Activated B cell treated with CpG ODN at 0.5 μM for 24 hours (primary cell): ENCODE data around the gene RPS25. TPM values are rescaled to one million over a fixed set of nuclear protein-coding genes. Genes with fewer than 3 reads are reported as not detected.
A peak's percentile ranks its signal among the peaks of the same experiment; 100 is the strongest.

Experiments used
- ATAC-seq: fragments of 200-7000 bp; cut with Tn5 transposase; one replicate; pipeline ENCODE4 v1.10.0; 2021; ENCODE audit warnings: low read depth, mild to moderate bottlenecking, moderate library complexity
- CTCF ChIA-PET: fragments of 350-600 bp; sonication (Branson Sonifier 250); formaldehyde crosslinking; loops from one replicate; lab custom pipeline; 2021; ENCODE audit warnings: antibody characterized with exemption; lab: Charles Lee
- POLR2A ChIA-PET: fragments of 350-600 bp; sonication (Branson Sonifier 250); formaldehyde crosslinking; loops from one replicate; lab custom pipeline; 2021; ENCODE audit warnings: antibody characterized with exemption; lab: Charles Lee
- DNase-seq: peaks from one replicate; pipeline ENCODE4 v3.0.0; 2022
- H3K27ac Mint-ChIP-seq: one replicate; pipeline ENCODE4 v1.8.0; 2020; ENCODE audit warnings: mixed read lengths
- H3K27me3 Mint-ChIP-seq: one replicate; pipeline ENCODE4 v1.8.0; 2021; ENCODE audit warnings: mixed read lengths
- H3K36me3 Mint-ChIP-seq: one replicate; pipeline ENCODE4 v1.8.0; 2021; ENCODE audit warnings: low read depth, mixed read lengths
- H3K4me1 Mint-ChIP-seq: one replicate; pipeline ENCODE4 v1.8.0; 2021; ENCODE audit warnings: mixed read lengths
- H3K4me3 Mint-ChIP-seq: one replicate; pipeline ENCODE4 v1.8.0; 2020; ENCODE audit warnings: mild to moderate bottlenecking, mixed read lengths
- H3K9me3 Mint-ChIP-seq: one replicate; pipeline ENCODE4 v1.8.0; 2020; ENCODE audit warnings: mixed read lengths
- intact Hi-C: fragments of 100-400 bp; cut with micrococcal nuclease; formaldehyde crosslinking; loops from one replicate; pipeline ENCODE4 v1.15.1; 2024
- total RNA-seq: library from RNA; stranded (reverse); gene quantifications from 2 replicates; pipeline ENCODE4 v1.2.3, GENCODE V29; 2022
- TF ChIP-seq, protein P1 (sequence below): fragments of 200-600 bp; IDR thresholded peaks from one replicate; pipeline ENCODE4 v1.8.0; 2022; ENCODE audit warnings: antibody characterized with exemption, mild to moderate bottlenecking

Gene RPS25
- total RNA-seq, 1 donor from 2014 or later, result 2,191 TPM

DNA sequence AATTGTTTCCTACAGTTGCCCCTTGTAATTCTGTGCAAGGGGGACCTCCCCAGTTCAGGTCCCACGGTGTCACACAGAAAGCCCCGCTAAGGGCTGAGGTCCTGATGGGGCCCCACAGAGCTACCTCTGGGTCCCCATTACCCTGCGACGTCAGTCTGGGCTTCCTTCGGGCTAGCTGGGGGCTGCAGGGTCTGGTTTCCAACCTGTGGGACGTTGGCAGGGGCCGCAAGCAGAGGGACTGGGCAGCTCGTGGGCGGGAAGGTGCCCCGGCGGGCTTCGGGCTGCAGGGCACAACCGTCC lies 11.8 kb upstream of the RPS25 start:
- ChIA-PET POLR2A (interaction anchor here (1.0 to 1.5 kb wide), 4 partner anchors 11 to 55 kb away, joined by 3 to 21 read pairs (median 4); partner anchors contain the start of genes HMBS, RPS25, TRAPPC4 and VPS11), CTCF (no interaction called here)
- TF ChIP-seq, protein P1, sequence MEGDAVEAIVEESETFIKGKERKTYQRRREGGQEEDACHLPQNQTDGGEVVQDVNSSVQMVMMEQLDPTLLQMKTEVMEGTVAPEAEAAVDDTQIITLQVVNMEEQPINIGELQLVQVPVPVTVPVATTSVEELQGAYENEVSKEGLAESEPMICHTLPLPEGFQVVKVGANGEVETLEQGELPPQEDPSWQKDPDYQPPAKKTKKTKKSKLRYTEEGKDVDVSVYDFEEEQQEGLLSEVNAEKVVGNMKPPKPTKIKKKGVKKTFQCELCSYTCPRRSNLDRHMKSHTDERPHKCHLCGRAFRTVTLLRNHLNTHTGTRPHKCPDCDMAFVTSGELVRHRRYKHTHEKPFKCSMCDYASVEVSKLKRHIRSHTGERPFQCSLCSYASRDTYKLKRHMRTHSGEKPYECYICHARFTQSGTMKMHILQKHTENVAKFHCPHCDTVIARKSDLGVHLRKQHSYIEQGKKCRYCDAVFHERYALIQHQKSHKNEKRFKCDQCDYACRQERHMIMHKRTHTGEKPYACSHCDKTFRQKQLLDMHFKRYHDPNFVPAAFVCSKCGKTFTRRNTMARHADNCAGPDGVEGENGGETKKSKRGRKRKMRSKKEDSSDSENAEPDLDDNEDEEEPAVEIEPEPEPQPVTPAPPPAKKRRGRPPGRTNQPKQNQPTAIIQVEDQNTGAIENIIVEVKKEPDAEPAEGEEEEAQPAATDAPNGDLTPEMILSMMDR, result no peak
- H3K9me3 Mint-ChIP-seq, result no peaks in the 10 kb centered on the region
- no peaks in the 10 kb centered on the region for H3K27me3 Mint-ChIP-seq
- peak; percentile 31 for DNase-seq
- peaks cover 17% of the 10 kb centered on the region for H3K36me3 Mint-ChIP-seq
- H3K27ac Mint-ChIP-seq, result peak overlapping the region; percentile 0
- H3K4me3 Mint-ChIP-seq, result peak overlapping the region; percentile 85
- ATAC-seq, result no peak
- peaks cover 15% of the 10 kb centered on the region for H3K4me1 Mint-ChIP-seq
- intact Hi-C loops, result loop anchor here (1.0 to 2.0 kb wide), 11 partner anchors 12 to 339 kb away; partner anchors contain the start of genes CENATAC, HINFP, HYOU1 and RPS25

DNA sequence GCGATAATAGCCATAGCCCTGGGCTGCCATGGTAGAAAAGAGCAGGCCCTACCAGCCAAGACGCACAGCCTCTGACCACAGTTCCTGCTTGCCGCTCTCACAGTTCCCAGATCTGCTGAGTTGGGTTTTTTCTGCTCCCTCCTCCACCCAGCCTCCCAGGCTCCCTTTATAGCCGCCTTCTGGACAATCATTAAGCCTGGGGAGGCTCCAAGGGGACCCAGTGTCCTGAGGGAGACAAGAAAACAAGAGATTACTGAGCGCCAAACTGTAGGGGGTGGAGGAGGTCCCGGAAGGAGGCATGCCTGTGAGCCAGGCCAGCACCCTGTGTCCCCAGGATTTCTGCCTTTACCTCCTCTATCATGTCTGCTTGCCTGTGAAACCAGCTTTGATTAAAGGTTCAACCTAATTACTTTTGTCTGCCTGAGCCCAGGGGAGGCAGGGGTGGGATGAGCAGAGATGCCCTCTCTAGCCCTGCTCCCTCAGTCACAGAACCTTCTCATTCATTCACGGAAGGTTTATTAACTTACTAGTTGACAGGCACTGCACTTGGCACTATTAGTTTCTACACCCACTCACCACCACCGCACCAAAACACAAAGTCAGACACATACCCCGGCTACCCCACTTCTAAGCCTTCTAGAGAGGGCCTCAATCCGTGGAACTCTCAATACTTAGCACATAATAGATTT lies 11.3 kb upstream of the RPS25 start:
- intact Hi-C loops, result loop anchor here (1.0 to 2.0 kb wide), 11 partner anchors 11 to 339 kb away; partner anchors contain the start of genes CENATAC, HINFP, HYOU1 and RPS25
- CTCF ChIA-PET, result no interaction called here
- ATAC-seq, result no peak
- POLR2A ChIA-PET, result interaction anchor here (1.0 to 2.7 kb wide), 5 partner anchors 11 to 55 kb away, joined by 3 to 21 read pairs (median 5); partner anchors contain the start of genes HMBS, RPS25, TRAPPC4 and VPS11
- Mint-ChIP-seq H3K27me3 (no peaks in the 10 kb centered on the region), H3K4me1 (peaks cover 15% of the 10 kb centered on the region), H3K27ac (peak overlapping the region; percentile 0), H3K36me3 (peaks cover 22% of the 10 kb centered on the region), H3K9me3 (no peaks in the 10 kb centered on the region), H3K4me3 (peak overlapping the region; percentile 85)
- DNase-seq, result no peak
- TF ChIP-seq, protein P1, result no peak

DNA sequence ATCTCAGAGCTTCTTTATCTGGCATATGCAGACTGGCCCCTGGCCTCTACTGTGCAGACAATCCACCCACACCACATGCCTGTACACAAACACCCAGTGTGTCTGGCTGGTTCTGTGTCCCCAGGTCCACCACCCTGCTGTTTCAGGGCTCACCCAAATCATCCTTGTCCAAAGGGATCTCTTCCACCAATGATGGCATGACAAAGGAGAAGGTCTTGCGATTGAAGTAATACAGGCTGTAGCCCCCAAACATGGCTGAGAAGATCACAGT lies 10.9 kb upstream of the RPS25 start:
- Mint-ChIP-seq H3K36me3 (peaks cover 27% of the 10 kb centered on the region), H3K9me3 (no peaks in the 10 kb centered on the region), H3K4me3 (no peak overlapping the region), H3K27ac (no peak overlapping the region), H3K4me1 (peaks cover 15% of the 10 kb centered on the region), H3K27me3 (no peaks in the 10 kb centered on the region)
- POLR2A ChIA-PET, result interaction anchor here (2.7 kb wide), 1 partner anchor 10 kb away, joined by 10 read pairs; the partner anchor contains the start of genes RPS25 and TRAPPC4
- ATAC-seq (no peak), DNase-seq (no peak)
- CTCF ChIA-PET, result no interaction called here
- TF ChIP-seq, protein P1, result no peak
- intact Hi-C loops, result no loop called here

DNA sequence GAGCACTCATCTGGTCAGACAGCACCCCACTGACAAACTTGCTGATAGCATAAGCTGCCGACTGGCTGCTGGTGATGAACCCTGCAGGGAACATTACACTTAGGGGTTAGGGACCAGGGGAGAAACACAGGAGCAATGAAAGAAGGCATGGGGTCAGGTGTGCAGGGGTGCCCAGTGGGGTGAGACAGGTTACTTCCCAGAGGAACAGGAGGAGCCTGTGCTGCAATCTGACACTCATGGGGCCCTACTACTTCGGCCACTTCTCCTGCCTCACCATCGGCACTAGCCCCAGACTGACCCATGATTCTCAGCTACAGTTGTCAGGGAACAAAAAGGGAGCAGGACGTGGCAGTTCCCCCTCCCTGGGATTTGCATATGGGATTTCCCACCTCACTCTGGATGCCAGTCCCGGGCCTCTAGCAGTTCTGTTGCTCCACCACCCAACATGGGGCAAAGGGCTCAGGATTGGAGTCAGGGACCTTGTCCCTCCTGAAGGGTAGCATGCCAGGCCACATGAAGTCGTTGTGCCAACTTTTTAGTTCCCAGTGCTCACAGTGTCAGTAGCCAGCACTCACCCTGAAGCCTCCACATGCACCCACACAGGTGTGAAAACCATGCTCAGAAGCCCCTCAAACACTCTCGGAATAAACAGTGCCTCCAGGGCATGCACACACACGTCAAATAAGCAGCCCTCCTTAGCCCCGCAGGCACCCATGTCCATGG lies 10.4 kb upstream of the RPS25 start:
- Mint-ChIP-seq H3K27ac (no peak overlapping the region), H3K9me3 (no peaks in the 10 kb centered on the region), H3K4me3 (no peak overlapping the region), H3K27me3 (no peaks in the 10 kb centered on the region), H3K4me1 (peaks cover 15% of the 10 kb centered on the region), H3K36me3 (peaks cover 32% of the 10 kb centered on the region)
- intact Hi-C loops, result no loop called here
- POLR2A ChIA-PET, result interaction anchor here (1.0 to 2.7 kb wide), 2 partner anchors 10 to 66 kb away, joined by 3 to 10 read pairs; partner anchors contain the start of genes RPS25 and TRAPPC4
- DNase-seq (no peak), ATAC-seq (no peak)
- CTCF ChIA-PET, result no interaction called here
- TF ChIP-seq, protein P1, result no peak
